Naive thymus-derived CD8-positive, alpha-beta T cell (primary cell): Measurements from ENCODE around the gene SH3GL2. TPM values are rescaled to one million over a fixed set of nuclear protein-coding genes. Genes with fewer than 3 reads are reported as not detected.

Experiments
- ATAC-seq, 2 donors: fragments of 150-1000 bp; cut with Tn5 transposase in 1 of 2; sonication (Bioruptor Pico), chemical (Tn5 transposase) in 1 of 2; 1 replicate in 1 of 2; 2 replicates in 1 of 2; pipeline ENCODE4 v1.10.0; 2021; ENCODE audit warnings: mild to moderate bottlenecking in 2 of 2, moderate library complexity in 2 of 2
- POLR2A ChIA-PET: fragments of 350-600 bp; sonication (Branson Sonifier 250); formaldehyde crosslinking; loops from one replicate; lab custom pipeline; 2021; ENCODE audit warnings: antibody characterized with exemption; lab: Charles Lee
- DNase-seq, 10 donors: peaks; one replicate each; pipeline versions ENCODE4 v3.0.0 to v3.0.0-alpha.2; 2020 to 2022
- H3K27ac Mint-ChIP-seq, 10 donors: one replicate each; pipeline ENCODE4 v1.8.0; 2020 to 2022; ENCODE audit warnings: mild to moderate bottlenecking in 10 of 10, mixed read lengths in 10 of 10, moderate library complexity in 4 of 10, inconsistent platforms in 1 of 10
- H3K27me3 Mint-ChIP-seq, 5 donors: one replicate each; pipeline ENCODE4 v1.8.0; 2021 to 2022; ENCODE audit warnings: mixed read lengths in 5 of 5
- H3K36me3 Mint-ChIP-seq, 3 donors: one replicate each; pipeline ENCODE4 v1.8.0; 2020 to 2022; ENCODE audit warnings: mixed read lengths in 3 of 3, mild to moderate bottlenecking in 2 of 3, inconsistent platforms in 1 of 3
- H3K4me1 Mint-ChIP-seq, 4 donors: one replicate each; pipeline ENCODE4 v1.8.0; 2021 to 2022; ENCODE audit warnings: mixed read lengths in 4 of 4
- H3K4me3 Mint-ChIP-seq, 10 donors: one replicate each; pipeline ENCODE4 v1.8.0; 2020 to 2022; ENCODE audit warnings: mild to moderate bottlenecking in 10 of 10, mixed read lengths in 10 of 10, moderate library complexity in 6 of 10, inconsistent platforms in 1 of 10
- H3K9me3 Mint-ChIP-seq, 9 donors: one replicate each; pipeline ENCODE4 v1.8.0; 2020 to 2022; ENCODE audit warnings: mixed read lengths in 9 of 9, mild to moderate bottlenecking in 3 of 9, inconsistent platforms in 1 of 9, moderate library complexity in 1 of 9
- polyA plus RNA-seq, 3 donors: library from polyadenylated mRNA; unstranded; fragments of 300-500 nt; fragmentation: Illumina TruSeq; gene quantifications; one replicate each; pipeline ENCODE4 v1.2.3, GENCODE V29; 2021
- total RNA-seq, 8 experiments: library from RNA in 2 of 8; stranded (reverse) in 2 of 8; gene quantifications; one replicate each; pipeline ENCODE4 v1.2.3 and lab custom pipeline; 2021 to 2026

The SH3GL2 gene
- total and polyA plus RNA-seq, 5 experiments from 2014 or later = not detected

GRCh38 chr9:17636349-17636748 is 57.5 kb downstream of the SH3GL2 start:
- POLR2A ChIA-PET = no interaction called here
- ATAC-seq = no peak
- no peaks in the 10 kb centered on the region for H3K27me3 Mint-ChIP-seq
- H3K4me3 Mint-ChIP-seq = no peak overlapping the region
- peaks cover 0 to 5% (median 0%) of the 10 kb centered on the region in 9 donors for H3K9me3 Mint-ChIP-seq
- no peak overlapping the region for H3K27ac Mint-ChIP-seq
- H3K4me1 Mint-ChIP-seq = no peaks in the 10 kb centered on the region
- H3K36me3 Mint-ChIP-seq = no peaks in the 10 kb centered on the region
- DNase-seq = no peak

GRCh38 chr9:17636821-17637220 is 58.0 kb downstream of the SH3GL2 start:
- DNase-seq (no peak), ATAC-seq (no peak)
- Mint-ChIP-seq H3K27ac (no peak overlapping the region), H3K4me3 (no peak overlapping the region), H3K4me1 (no peaks in the 10 kb centered on the region), H3K27me3 (no peaks in the 10 kb centered on the region), H3K9me3 (peaks cover 0 to 5% (median 0%) of the 10 kb centered on the region in 9 donors), H3K36me3 (no peaks in the 10 kb centered on the region)
- POLR2A ChIA-PET = interaction anchor here (0.6 kb wide), 1 partner anchor 110 kb away, joined by 3 read pairs; no protein-coding TSS in a partner anchor

- H3K27ac Mint-ChIP-seq = no peak overlapping the region
- no peaks in the 10 kb centered on the region for H3K27me3 Mint-ChIP-seq
- H3K9me3 Mint-ChIP-seq = peaks cover 0 to 5% (median 0%) of the 10 kb centered on the region in 9 donors
- H3K4me1 Mint-ChIP-seq = no peaks in the 10 kb centered on the region
- no peak for ATAC-seq
- no peak for DNase-seq
- POLR2A ChIA-PET = interaction anchor here (0.6 kb wide), 1 partner anchor 111 kb away, joined by 3 read pairs; no protein-coding TSS in a partner anchor
- H3K4me3 Mint-ChIP-seq = no peak overlapping the region
- H3K36me3 Mint-ChIP-seq = no peaks in the 10 kb centered on the region
These were observed 58.4 kb downstream of the SH3GL2 start for GRCh38 chr9:17637229-17637628.

- no peak overlapping the region for H3K4me3 Mint-ChIP-seq
- H3K27me3 Mint-ChIP-seq = peaks cover 0 to 10% (median 0%) of the 10 kb centered on the region in 5 donors
- H3K36me3 Mint-ChIP-seq = peaks cover 0 to 6% (median 0%) of the 10 kb centered on the region in 3 donors
- H3K27ac Mint-ChIP-seq = no peak overlapping the region
- H3K4me1 Mint-ChIP-seq = no peaks in the 10 kb centered on the region
- DNase-seq (no peak), ATAC-seq (no peak)
- H3K9me3 Mint-ChIP-seq = peaks cover 3 to 30% (median 5%) of the 10 kb centered on the region in 9 donors
- POLR2A ChIA-PET = no interaction called here
These were observed 69.7 kb downstream of the SH3GL2 start for GRCh38 chr9:17648516-17648915.

GRCh38 chr9:17651725-17652124 is 72.9 kb downstream of the SH3GL2 start:
- H3K9me3 Mint-ChIP-seq = peaks cover 0 to 4% (median 2%) of the 10 kb centered on the region in 9 donors
- no peaks in the 10 kb centered on the region for H3K4me1 Mint-ChIP-seq
- H3K4me3 Mint-ChIP-seq = no peak overlapping the region
- H3K36me3 Mint-ChIP-seq = no peaks in the 10 kb centered on the region
- DNase-seq (no peak), ATAC-seq (no peak)
- POLR2A ChIA-PET = no interaction called here
- H3K27me3 Mint-ChIP-seq = peaks cover 0 to 5% (median 2%) of the 10 kb centered on the region in 5 donors
- H3K27ac Mint-ChIP-seq = no peak overlapping the region

- Mint-ChIP-seq H3K4me3 (no peak overlapping the region), H3K36me3 (no peaks in the 10 kb centered on the region)
These were observed 75.1 kb downstream of the SH3GL2 start for GRCh38 chr9:17653947-17654465.

GRCh38 chr9:17656889-17657288 is 78.0 kb downstream of the SH3GL2 start:
- Mint-ChIP-seq H3K4me1 (no peaks in the 10 kb centered on the region), H3K27me3 (peaks cover 0 to 5% (median 2%) of the 10 kb centered on the region in 5 donors), H3K9me3 (peaks cover 0 to 4% (median 0%) of the 10 kb centered on the region in 9 donors), H3K4me3 (no peak overlapping the region), H3K36me3 (no peaks in the 10 kb centered on the region), H3K27ac (no peak overlapping the region)
- ATAC-seq = no peak
- no peak for DNase-seq
- POLR2A ChIA-PET = no interaction called here

More at GRCh38 chr9:17653947-17654465, 75.1 kb downstream of the SH3GL2 start:
- Mint-ChIP-seq H3K4me1 (no peaks in the 10 kb centered on the region), H3K27ac (no peak overlapping the region), H3K9me3 (peaks cover 0 to 2% (median 0%) of the 10 kb centered on the region in 9 donors), H3K27me3 (peaks cover 0 to 5% (median 2%) of the 10 kb centered on the region in 5 donors)
- no peak for DNase-seq
- ATAC-seq = no peak
- POLR2A ChIA-PET = no interaction called here

- Mint-ChIP-seq H3K4me1 (no peaks in the 10 kb centered on the region), H3K36me3 (no peaks in the 10 kb centered on the region), H3K27ac (no peak overlapping the region), H3K27me3 (peaks cover 0 to 4% (median 2%) of the 10 kb centered on the region in 5 donors), H3K9me3 (peaks cover 0 to 4% (median 0%) of the 10 kb centered on the region in 9 donors), H3K4me3 (no peak overlapping the region)
- no peak for DNase-seq
- no peak for ATAC-seq
- POLR2A ChIA-PET = no interaction called here
These were observed 79.4 kb downstream of the SH3GL2 start for GRCh38 chr9:17658237-17658636.

GRCh38 chr9:17660158-17660557 is 81.3 kb downstream of the SH3GL2 start:
- ATAC-seq = no peak
- POLR2A ChIA-PET = no interaction called here

GRCh38 chr9:17665450-17665849 is 86.6 kb downstream of the SH3GL2 start:
- no peaks in the 10 kb centered on the region for H3K36me3 Mint-ChIP-seq
- H3K9me3 Mint-ChIP-seq = peaks cover 0 to 10% (median 2%) of the 10 kb centered on the region in 9 donors
- ATAC-seq = no peak
- H3K4me1 Mint-ChIP-seq = no peaks in the 10 kb centered on the region
- no peaks in the 10 kb centered on the region for H3K27me3 Mint-ChIP-seq
- H3K27ac Mint-ChIP-seq = no peak overlapping the region
- H3K4me3 Mint-ChIP-seq = no peak overlapping the region
- no peak for DNase-seq
- POLR2A ChIA-PET = no interaction called here

More at GRCh38 chr9:17660158-17660557, 81.3 kb downstream of the SH3GL2 start:
- Mint-ChIP-seq H3K4me3 (no peak overlapping the region), H3K27ac (no peak overlapping the region), H3K36me3 (no peaks in the 10 kb centered on the region), H3K4me1 (no peaks in the 10 kb centered on the region), H3K27me3 (peaks cover 0 to 2% (median 0%) of the 10 kb centered on the region in 5 donors), H3K9me3 (peaks cover 0 to 4% (median 0%) of the 10 kb centered on the region in 9 donors)
- DNase-seq = no peak

- Mint-ChIP-seq H3K4me1 (no peaks in the 10 kb centered on the region), H3K36me3 (no peaks in the 10 kb centered on the region), H3K27me3 (peaks cover 0 to 5% (median 0%) of the 10 kb centered on the region in 5 donors), H3K9me3 (peaks cover 0 to 22% (median 4%) of the 10 kb centered on the region in 9 donors), H3K4me3 (no peak overlapping the region), H3K27ac (no peak overlapping the region)
- no peak for DNase-seq
- POLR2A ChIA-PET = no interaction called here
- ATAC-seq = no peak
These were observed 90.3 kb downstream of the SH3GL2 start for GRCh38 chr9:17669206-17669605.

GRCh38 chr9:17682684-17683083 is 103.8 kb downstream of the SH3GL2 start:
- Mint-ChIP-seq H3K4me1 (no peaks in the 10 kb centered on the region), H3K9me3 (peaks cover 5 to 31% (median 14%) of the 10 kb centered on the region in 9 donors), H3K4me3 (no peak overlapping the region), H3K36me3 (no peaks in the 10 kb centered on the region), H3K27me3 (peaks cover 0 to 7% (median 0%) of the 10 kb centered on the region in 5 donors), H3K27ac (no peak overlapping the region)
- no peak for DNase-seq
- ATAC-seq = no peak
- POLR2A ChIA-PET = no interaction called here

GRCh38 chr9:17688834-17689233 is 110.0 kb downstream of the SH3GL2 start:
- H3K4me1 Mint-ChIP-seq = no peaks in the 10 kb centered on the region
- H3K4me3 Mint-ChIP-seq = no peak overlapping the region
- H3K27me3 Mint-ChIP-seq = no peaks in the 10 kb centered on the region
- no peak overlapping the region for H3K27ac Mint-ChIP-seq
- H3K36me3 Mint-ChIP-seq = no peaks in the 10 kb centered on the region
- POLR2A ChIA-PET = no interaction called here
- no peak for DNase-seq
- no peak for ATAC-seq
- H3K9me3 Mint-ChIP-seq = peaks cover 3 to 25% (median 12%) of the 10 kb centered on the region in 9 donors

- DNase-seq (no peak), ATAC-seq (no peak)
- H3K27me3 Mint-ChIP-seq = no peaks in the 10 kb centered on the region
- H3K36me3 Mint-ChIP-seq = no peaks in the 10 kb centered on the region
- H3K4me3 Mint-ChIP-seq = no peak overlapping the region
- POLR2A ChIA-PET = no interaction called here
- no peaks in the 10 kb centered on the region for H3K4me1 Mint-ChIP-seq
- no peak overlapping the region for H3K27ac Mint-ChIP-seq
- H3K9me3 Mint-ChIP-seq = peaks cover 0 to 9% (median 3%) of the 10 kb centered on the region in 9 donors
These were observed 115.5 kb downstream of the SH3GL2 start for GRCh38 chr9:17694336-17694735.
